CD4-positive, alpha-beta T cell treated with Interleukin-2 at 100 ng/mL for 4 hours (primary cell): ENCODE data around the gene S100A16.

ENCODE experiments used
- DNase-seq: peaks from one replicate; pipeline ENCODE4 v3.0.0-alpha.2; 2020; ENCODE audit warnings: low spot score

Gene S100A16

DNA sequence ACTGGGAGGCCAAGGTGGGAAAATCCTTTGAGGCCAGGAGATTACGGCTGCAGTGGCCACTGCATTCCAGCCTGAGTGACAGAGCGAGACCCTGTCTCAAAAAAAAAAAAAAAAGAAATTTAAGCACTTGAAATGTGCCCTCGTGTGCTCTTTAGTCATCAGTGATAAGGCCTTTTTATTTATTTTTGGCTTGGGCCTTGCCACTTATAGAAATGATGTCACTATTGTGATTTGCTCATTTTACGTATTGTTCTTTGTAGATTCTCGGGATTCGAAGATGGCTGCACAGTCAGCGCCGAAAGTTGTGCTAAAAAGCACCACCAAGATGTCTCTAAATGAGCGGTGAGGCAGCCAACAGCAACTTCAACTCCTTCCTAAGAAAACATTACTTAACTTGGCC lies 23.4 kb upstream of the S100A16 start:
- DNase-seq = no peak

- DNase-seq = no peak
Measured at GRCh38 chr1:153635872-153636271, 22.9 kb upstream of the S100A16 start.

- peak; percentile 96 for DNase-seq
Measured at GRCh38 chr1:153633754-153634665, 21.1 kb upstream of the S100A16 start, which contains the start of gene CHTOP. CHTOP (plus strand) TSS chr1:153634066; CDS start chr1:153636589, 2,523 bp downstream.

GRCh38 chr1:153633161-153633753 lies 20.3 kb upstream of the S100A16 start:
- DNase-seq = no peak

DNA sequence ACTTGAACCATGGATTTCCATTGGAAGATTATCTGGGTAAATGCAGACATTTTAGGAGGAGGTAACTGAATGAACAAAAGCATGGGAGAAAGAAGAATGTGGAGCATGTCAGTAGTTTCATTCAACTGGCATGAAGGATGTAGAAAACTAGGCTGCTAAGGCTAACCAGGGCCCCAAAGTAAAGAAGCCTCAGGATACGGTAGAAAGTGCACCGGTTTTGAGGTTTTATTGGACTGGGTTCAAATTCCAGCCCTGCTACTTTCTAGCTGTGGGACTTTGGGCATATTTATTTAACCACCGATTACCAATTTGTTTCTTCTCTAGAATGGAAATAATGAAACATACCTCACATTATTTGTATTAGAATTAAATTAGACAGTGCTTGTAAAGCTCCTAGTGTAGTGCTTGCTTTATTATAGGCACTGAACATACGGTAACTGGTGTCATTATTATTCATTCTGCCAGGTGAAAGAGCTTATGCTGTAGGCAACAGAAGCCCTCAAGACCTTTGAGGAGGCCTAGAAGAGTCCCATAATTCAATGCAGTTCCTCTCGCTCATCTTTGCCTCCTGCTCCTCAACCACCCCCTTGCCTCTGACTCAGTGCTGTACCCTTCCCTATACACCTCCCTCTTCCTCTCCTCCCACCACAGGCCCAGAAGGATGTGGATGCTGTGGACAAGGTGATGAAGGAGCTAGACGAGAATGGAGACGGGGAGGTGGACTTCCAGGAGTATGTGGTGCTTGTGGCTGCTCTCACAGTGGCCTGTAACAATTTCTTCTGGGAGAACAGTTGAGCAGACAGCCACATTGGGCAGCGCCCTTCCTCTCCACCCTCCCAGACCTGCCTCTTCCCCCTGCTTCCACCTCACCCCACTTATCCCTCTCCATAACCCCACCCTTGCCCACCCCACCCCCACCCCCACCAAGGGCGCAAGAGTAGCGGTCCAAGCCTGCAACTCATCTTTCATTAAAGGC lies 18.4 kb upstream of the S100A16 start:
- DNase-seq = no peak

DNA sequence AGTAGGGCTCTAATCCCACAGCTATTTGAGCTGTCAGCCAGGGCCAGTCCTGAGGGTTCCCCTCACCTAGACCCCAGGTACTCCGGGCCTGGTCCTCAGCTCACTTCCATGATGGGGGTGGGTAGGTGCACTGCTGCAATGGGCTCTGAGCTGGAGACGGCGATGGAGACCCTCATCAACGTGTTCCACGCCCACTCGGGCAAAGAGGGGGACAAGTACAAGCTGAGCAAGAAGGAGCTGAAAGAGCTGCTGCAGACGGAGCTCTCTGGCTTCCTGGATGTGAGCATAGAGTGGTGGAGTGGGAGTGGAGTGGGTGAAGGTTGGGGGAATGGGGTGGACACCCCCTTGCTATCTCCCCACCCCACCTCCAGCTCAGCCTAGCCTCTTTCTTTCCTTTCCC lies 17.4 kb upstream of the S100A16 start:
- no peak for DNase-seq

GRCh38 chr1:153629971-153630370 lies 17.0 kb upstream of the S100A16 start:
- DNase-seq = no peak

- DNase-seq = no peak
Measured at GRCh38 chr1:153629343-153629665, 16.4 kb upstream of the S100A16 start.

GRCh38 chr1:153628638-153629342 lies 15.9 kb upstream of the S100A16 start:
- no peak for DNase-seq

- no peak for DNase-seq
Measured at GRCh38 chr1:153627715-153628626, 15.0 kb upstream of the S100A16 start, which contains the start of gene S100A1. S100A1 (plus strand) TSS chr1:153628434; CDS start chr1:153630522, 2,088 bp downstream.

DNA sequence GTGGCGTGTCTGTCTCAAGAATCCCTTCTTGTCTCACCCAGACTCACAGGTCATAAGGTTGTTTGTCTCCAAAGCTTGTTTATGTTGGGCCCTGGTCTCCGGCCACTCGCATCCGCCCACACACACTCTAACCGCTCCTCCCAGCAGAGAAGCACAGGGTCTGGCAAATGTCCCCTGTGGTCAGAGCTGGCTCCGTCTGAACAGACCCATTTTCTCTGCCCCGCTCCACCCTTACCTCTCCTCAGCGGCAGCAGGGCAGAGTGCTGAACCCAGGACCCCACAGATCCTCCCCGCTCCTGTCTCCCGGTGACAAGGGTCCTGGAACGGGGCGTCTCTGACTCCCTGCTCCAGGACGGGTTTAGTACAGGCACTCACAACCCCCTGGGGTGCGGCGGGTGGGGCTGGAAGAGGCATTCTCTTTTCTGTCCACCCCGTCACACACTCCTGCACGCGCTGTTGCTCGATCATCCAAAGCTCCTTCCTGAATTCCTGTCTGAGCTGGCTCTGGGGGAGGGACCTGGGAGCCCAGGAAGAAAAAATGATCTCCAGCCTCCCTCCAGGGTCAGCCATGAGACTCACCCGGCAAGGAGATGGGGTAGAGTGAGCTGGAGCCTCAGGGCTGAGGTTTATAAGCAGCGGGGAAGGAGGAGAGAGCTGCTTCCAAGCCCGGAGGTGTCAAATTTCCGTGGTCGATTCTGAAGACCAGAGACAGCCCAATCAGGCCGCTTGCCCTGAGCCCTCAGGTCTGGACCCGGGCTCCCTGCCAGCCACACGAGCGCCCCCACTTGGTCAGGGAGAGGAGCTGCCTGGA lies 14.2 kb upstream of the S100A16 start, which contains the start of gene S100A13:
S100A13 (minus strand) TSS at position 602 of the 811 bp plus-strand sequence. CDS start 1,033 bp downstream, outside the sequence.
- no peak for DNase-seq

- no peak for DNase-seq
Measured at GRCh38 chr1:153626477-153626903, 13.6 kb upstream of the S100A16 start.

- no peak for DNase-seq
Measured at GRCh38 chr1:153624965-153625611, 12.2 kb upstream of the S100A16 start.

DNA sequence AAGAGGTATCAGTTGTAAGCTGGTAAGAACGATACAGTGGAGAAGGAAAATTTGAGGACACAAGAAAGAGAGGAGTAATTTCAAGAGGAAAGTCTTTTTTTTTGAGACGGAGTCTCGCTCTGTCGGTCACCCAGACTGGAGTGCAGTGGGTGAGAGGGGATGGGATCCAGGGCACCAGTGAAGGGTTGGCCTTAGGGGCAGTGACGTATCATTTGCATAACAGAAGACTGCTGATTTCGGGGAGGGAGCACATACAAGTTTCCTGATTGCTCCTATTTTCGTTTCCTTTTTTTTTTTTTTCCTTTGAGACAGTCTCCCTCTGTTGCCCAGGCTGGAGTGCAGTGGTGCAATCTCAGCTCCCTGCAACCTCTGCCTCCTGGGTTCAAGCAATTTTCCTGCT lies 10.2 kb upstream of the S100A16 start:
- no peak for DNase-seq

GRCh38 chr1:153619171-153619570 lies 6.2 kb upstream of the S100A16 start:
- DNase-seq = no peak

DNA sequence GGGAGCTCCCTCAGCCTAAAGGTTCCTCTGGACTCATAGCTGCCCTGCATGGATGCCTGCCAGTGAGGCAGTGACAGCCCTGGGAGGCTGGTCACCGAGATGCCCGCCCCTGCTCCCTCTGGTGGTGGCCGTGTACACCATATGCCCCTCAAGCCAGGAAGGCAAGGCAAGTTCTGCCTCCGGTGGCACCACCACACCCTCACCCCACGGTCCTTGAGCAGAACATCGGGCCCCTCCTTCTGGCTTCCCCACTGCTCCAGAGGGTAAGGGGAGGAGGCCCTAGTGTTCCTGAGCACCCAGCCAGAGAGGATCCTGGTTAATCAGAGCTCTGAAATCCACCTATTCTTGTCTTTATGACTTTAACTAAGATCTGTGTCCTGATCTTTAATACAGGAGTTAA lies 4.7 kb upstream of the S100A16 start:
- peak; percentile 67 for DNase-seq

DNA sequence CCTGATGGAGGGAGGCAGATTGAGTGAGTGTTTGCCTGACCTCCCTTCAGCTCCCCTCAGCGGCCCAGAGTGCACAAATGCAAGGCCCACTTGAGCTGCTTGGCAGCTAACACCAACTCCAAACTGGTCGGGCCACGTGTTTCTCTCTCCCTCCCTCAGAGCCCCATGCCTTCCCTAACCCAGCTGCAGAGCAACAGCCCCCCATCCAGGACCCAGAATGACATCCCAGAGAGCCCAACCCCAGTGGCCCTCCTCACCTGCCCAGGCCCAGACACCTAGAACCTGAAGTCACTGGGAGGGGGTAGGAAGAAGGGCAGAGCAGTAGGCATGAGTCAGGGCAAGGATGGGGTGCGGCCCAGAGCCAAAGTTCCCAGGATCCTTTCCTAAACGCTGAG lies 4.0 kb upstream of the S100A16 start:
- DNase-seq = no peak

DNA sequence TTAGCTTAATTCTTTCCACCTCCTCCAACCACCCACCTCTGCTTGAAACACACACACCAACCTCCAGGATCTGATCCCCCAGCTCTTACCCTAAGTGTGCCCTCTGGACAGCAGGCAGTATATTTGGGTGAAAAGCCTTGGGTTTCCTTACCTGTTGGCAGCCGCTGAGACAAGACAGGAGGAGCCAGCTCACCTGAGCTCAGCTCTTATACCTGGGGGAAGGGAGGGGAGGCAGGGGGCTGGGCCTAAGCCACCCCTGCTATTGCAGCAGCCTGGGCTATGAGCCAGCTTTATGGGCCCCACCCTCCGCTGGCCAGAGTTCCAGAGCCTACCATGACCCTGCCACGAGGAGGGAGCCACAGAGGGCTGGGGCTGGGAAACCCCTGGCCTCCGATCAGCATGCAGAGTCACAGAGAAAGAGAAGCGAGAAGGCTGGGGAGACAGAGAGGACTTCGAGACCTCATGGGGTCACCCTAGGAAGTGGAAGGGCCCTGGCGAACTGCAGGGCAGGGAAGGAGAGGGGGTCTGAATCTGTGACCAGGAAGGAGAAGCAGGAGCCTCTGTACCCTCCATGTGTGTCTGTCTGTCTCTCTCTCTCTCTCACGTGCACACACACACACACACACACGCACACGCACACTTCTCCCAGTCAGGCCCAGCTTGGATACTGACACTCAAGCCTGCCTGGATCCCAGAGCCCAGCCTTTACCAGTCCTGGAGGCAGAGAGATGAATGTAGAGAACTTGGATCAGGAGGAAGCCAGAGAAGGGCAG lies 3.4 kb upstream of the S100A16 start, which contains the start of gene S100A14:
S100A14 (minus strand) TSS at position 182 of the 773 bp plus-strand sequence. CDS start 467 bp downstream, outside the sequence.
- no peak for DNase-seq
